ENCODE data around the gene PPL.
A peak's percentile ranks its signal among the peaks of the same experiment; 100 is the strongest.

Gene PPL

DNA sequence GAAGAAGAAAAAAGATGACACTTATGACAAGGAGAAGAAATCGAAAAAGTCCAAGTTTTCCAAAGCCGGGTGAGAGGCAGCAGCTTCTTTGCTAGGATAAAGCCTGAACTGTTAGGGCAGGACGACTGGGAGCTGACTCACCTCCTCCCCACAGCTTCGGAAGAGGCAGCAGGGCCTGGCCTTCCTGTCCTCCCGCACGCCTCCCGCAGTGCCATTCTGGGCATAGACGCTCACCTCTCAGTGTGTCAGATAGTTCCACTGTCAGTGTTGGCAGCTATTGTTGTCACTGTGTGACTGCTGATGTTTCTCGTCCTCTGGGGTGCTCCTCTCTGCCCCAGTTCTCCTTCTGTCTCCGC, 77.1 kb downstream of the PPL start:
- no peak for DNase-seq (ENCODE audit: low read depth)

GRCh38 chr16:4859190-4859899, 77.6 kb downstream of the PPL start:
- DNase-seq (ENCODE audit: low read depth): no peak

GRCh38 chr16:4855804-4856203, 81.1 kb downstream of the PPL start:
- no peak for DNase-seq (ENCODE audit: low read depth)

DNA sequence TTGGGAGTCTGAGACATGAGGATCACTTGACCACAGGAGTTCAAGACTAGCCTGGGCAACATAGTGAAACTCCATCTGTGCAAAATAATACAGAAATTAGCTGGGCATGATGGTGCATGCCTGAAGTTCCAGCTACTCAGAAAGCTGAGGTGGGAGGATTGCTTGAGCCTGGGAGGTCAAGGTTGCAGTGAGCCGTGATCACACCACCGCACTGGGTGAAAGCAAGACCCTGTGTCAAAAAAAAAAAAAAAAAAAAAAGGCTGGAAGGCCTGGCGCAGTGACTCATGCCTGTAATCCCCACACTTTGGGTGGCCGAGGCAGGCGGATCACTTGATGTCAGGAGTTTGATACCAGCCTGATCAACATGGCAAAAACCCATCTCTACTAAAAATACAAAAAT, 81.6 kb downstream of the PPL start:
- no peak for DNase-seq (ENCODE audit: low read depth)

DNA sequence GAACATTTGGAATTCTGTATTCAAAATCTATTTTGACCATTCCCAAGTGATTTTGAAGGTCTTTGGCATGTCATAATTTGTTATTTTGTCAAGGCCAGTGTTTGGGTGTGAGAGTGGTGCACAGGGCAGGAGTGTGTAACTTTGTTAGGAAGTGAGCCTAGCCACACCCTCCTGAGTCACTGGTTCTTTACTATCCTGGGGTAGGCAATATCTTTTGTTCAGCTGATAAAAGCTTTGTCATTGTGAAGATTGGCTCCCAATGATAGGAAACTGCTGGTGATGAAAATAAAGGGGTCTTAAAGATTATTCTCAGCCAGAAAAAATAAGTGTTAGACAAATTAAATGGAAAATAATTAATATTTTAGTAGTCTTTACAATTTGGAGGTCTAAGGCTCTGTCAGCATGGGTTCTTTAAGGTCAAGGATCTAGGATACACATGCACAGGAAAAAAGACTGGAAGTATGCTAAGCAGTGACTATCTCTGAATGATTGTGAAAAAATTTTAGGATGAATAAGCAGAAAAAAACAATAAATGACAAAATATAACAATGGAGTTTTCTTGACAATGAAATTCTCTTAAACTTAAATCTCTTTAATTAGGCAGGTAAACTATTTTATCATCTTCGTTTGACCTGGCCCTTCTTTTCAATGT, 84.6 kb downstream of the PPL start:
- no peak for DNase-seq (ENCODE audit: low read depth)

DNA sequence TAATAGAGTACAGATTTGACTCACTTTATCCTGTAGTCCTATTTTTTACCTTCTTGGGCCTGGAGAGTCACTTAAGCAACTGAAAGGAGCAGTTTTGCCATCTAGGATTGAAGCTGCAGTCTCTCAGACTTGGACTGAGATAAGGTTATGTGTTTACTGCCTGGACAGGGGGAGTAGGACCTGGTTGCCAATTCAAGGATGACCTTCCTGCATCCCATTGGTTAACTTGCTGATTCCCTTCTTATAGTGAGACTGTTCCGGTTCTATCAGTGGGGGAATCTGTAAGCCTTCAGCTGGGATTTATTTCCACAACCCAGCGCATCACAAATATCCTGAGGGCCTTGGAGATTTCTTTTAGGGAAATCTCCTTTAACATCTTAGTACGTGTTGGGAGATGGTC, 86.7 kb downstream of the PPL start:
- no peak for DNase-seq (ENCODE audit: low read depth)

DNA sequence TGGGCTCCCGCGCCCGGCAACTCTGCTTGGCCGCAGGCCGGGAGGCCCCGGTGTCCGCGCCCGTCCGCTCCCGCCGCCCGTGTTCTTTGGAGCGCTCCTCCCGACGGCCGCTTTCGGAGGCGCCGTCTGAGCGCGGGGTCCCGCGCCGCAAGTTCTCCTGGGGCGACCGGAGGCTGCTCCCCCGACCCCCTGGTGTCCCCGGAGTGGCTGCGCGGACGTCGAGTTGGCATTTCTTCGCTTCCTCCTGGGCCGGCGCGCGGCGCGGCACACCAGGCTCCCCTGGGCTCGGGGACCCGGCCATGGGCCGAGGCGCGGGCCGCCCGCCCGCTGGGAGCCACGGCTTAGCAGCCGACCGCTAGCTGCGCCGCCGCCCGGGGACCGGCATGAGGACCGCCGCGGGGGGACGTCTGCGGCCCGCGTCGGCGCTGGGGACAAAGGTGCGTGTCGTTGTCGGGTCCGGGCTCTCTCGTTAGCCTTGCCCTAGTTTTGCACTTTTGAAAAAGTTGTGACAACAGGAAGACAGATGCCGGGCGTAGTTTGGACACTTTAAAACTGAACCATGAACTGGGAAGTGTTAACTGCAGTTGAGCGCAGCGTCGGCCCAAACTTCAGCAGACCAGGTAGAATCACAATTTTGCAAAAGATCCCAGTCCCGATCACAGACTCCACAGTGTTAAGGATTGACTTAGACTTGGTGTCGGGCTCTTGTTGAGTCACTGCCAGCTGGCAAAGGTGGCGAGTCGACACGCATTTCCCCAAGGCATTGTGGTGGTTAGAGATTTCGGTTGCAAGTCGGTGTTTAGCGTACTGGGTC, 89.0 kb downstream of the PPL start:
- DNase-seq (ENCODE audit: low read depth): peak; percentile 24

GRCh38 chr16:4846901-4847773, 89.8 kb downstream of the PPL start, which contains the start of the genes GLYR1 and UBN1:
TSS of gene GLYR1 (minus strand) at chr16:4847288. CDS start at chr16:4847265, 23 bp downstream.
TSS of gene UBN1 (plus strand) at chr16:4847481. CDS start at chr16:4852918, 5,437 bp downstream.
- DNase-seq (ENCODE audit: low read depth): peak; percentile 99

DNA sequence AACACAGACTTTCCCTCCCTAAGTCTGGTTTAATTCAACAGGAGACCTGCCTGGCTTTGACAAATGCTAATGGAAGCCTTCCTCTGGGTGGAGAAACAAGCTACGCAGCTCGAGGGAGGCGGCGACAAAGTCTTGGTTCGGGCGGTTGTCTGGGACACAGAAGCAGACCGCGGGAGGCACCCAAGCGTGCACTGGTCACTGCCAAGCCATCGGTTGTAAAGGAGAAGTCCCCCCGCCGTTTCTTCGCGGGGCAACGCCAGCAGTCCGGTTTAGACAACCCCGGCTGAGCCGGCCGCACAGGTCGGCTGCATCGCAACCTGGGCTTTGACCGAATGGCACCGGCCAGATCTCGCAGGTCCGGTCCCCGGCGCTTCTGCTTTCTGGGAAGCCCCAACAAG, 90.4 kb downstream of the PPL start:
- DNase-seq (ENCODE audit: low read depth): no peak

GRCh38 chr16:4840984-4841383, 96.0 kb downstream of the PPL start:
- no peak for DNase-seq (ENCODE audit: low read depth)

GRCh38 chr16:4839942-4840341, 97.0 kb downstream of the PPL start:
- DNase-seq (ENCODE audit: low read depth): no peak

GRCh38 chr16:4837733-4838501, 99.0 kb downstream of the PPL start:
- DNase-seq (ENCODE audit: low read depth): no peak

- DNase-seq (ENCODE audit: low read depth): no peak
Observed at GRCh38 chr16:4836727-4837126, 100.2 kb downstream of the PPL start.

DNA sequence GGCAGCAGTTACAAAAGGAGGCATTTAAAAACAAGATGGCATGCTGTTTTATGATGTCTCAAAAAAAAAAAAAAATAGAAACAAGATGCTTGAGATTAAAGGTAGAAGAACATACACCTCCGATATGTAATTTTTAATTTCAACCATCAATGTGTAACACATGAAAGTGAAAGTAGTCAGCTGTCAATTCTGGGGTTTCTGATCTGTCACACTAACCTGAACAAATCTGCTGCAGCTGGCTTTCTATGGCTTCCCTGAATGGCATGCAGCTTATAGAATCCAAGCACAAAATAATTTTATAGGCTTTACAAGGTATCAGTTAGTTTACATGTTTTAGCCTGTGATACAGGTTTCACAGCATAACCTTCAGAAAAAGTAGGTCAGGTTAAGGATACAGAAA, 103.4 kb downstream of the PPL start:
- DNase-seq (ENCODE audit: low read depth): no peak

DNA sequence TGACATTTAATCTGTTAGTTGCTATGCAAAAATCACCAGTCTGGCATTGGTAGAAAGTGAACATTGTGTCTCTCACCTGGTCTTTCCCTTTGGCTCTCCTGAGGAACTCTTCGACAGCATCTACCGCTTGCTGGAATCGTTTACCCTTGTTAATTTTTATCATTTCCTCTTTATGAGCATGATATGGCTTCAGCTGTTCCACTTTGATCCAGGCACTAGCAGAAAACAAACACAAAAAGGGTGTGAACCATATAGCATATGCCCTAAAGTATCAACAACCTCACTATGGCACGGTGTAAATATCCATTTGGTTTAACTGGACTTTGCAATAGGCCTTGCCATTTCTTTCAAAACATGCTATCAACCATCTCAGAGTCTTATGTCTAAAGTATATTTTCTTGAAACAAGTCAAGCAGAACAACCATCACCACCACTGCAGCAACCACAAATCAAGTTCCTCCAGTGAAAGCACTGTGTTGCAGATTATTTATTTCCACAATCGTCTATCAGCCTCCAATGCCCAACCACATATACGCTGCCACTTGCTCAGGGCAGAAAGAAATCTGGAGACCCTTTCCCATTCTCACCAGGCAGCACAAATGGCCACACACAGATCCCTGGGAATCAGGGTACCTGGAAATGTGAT, 104.1 kb downstream of the PPL start:
- no peak for DNase-seq (ENCODE audit: low read depth)

All from activated T-cell treated with anti-CD3 and anti-CD28 coated beads for 24 hours (primary cell).